Vagina (tissue), 2 donors: ENCODE measurements around the gene CPNE1. TPM values are rescaled to one million over a fixed set of nuclear protein-coding genes. Genes with fewer than 3 reads are reported as not detected.
"Not testable (repeated sequence)": the region's sequence is repeated elsewhere in the genome, so short reads cannot be mapped to it uniquely, and the experiment has no call there.

ENCODE experiments used
- DNase-seq, 2 donors: peaks; one replicate each; pipeline ENCODE4 v3.0.0-alpha.2; 2017; ENCODE audit errors: extremely low spot score in 2 of 2
- H3K27ac ChIP-seq: fragments of 200-600 bp; sonication (generic); one replicate; pipeline ENCODE4 v1.5.1; 2019
- H3K27me3 ChIP-seq: fragments of 200-600 bp; sonication (generic); one replicate; pipeline ENCODE4 v1.5.1; 2019
- H3K36me3 ChIP-seq, 2 donors: fragments of 200-600 bp; sonication (generic); one replicate each; pipeline ENCODE4 v1.5.1; 2017 to 2019
- H3K4me1 ChIP-seq: fragments of 200-600 bp; sonication (generic); one replicate; pipeline ENCODE4 v1.5.1; 2019
- H3K4me3 ChIP-seq, 2 donors: fragments of 200-600 bp; sonication (generic); 1 replicate in 1 of 2; 2 replicates in 1 of 2; pipeline ENCODE4 v1.5.1; 2016 to 2019
- H3K9me3 ChIP-seq: fragments of 200-600 bp; sonication (generic); one replicate; pipeline ENCODE4 v1.5.1; 2019
- POLR2A ChIP-seq, 2 donors: fragments of 450-650 bp; IDR thresholded peaks; one replicate each; pipeline ENCODE4 v1.6.1; 2017; ENCODE audit warnings: antibody characterized with exemption in 2 of 2, mild to moderate bottlenecking in 2 of 2, moderate library complexity in 2 of 2
- POLR2AphosphoS5 ChIP-seq, 2 donors: sonication (generic); formaldehyde crosslinking; IDR thresholded peaks; one replicate each; pipeline ENCODE4 v1.9.0; 2017; ENCODE audit warnings: antibody characterized with exemption in 2 of 2, mild to moderate bottlenecking in 2 of 2, low read depth in 1 of 2; ENCODE audit not compliant: insufficient read depth in 1 of 2
- intact Hi-C: fragments of 100-400 bp; cut with DNase I; formaldehyde crosslinking; loops from one replicate; pipeline ENCODE4 v1.15.1; 2023
- total RNA-seq: library from RNA; depleted of rRNA; stranded (reverse); fragments of >200 nt; gene quantifications from one replicate; pipeline ENCODE4 v1.2.3, GENCODE V29; 2016
- TF ChIP-seq, protein P1 (sequence below), 3 experiments: fragments of 450-650 bp in 2 of 3; fragments of 200-600 bp in 1 of 3; sonication (generic) in 1 of 3; IDR thresholded peaks; one replicate each; pipeline ENCODE4 v1.5.1; 2017 to 2019; ENCODE audit warnings: antibody characterized with exemption in 3 of 3, mild to moderate bottlenecking in 2 of 3, moderate library complexity in 2 of 3

The CPNE1 gene
- total RNA-seq, 1 donor from 2014 or later, result 149 TPM

DNA sequence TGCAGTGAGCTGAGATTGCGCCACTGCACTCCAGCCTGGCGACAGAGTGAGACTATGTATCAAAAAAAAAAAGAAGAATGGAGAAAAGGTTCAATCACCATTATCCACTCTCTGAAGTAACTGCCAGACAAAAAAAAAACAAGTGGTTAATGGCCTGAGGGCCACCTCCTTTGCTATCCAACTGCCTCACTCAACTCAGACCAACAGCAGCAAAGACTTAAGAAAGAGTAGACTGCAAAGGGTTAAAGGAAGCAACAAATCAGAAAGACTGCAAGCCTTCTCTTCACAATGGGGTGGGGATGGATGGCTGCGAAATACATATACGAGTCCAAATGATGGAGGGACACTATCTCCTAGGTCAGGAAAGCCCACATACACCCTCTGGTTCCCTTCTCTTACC, 31.3 kb upstream of the CPNE1 start:
- intact Hi-C loops, result no loop called here
- Histone ChIP-seq H3K9me3 (no peaks in the 10 kb centered on the region), H3K27ac (no peak overlapping the region), H3K36me3 (peaks cover 0 to 36% of the 10 kb centered on the region in 2 donors), H3K27me3 (no peaks in the 10 kb centered on the region), H3K4me1 (peaks cover 24% of the 10 kb centered on the region), H3K4me3 (no peak overlapping the region)
- TF ChIP-seq POLR2A (IDR thresholded peaks at IDR 0.05) (no peak), POLR2AphosphoS5 (IDR thresholded peaks at IDR 0.05; ENCODE audit: insufficient read depth in 1 of 2, low read depth in 1 of 2) (no peak)
- TF ChIP-seq, protein P1, sequence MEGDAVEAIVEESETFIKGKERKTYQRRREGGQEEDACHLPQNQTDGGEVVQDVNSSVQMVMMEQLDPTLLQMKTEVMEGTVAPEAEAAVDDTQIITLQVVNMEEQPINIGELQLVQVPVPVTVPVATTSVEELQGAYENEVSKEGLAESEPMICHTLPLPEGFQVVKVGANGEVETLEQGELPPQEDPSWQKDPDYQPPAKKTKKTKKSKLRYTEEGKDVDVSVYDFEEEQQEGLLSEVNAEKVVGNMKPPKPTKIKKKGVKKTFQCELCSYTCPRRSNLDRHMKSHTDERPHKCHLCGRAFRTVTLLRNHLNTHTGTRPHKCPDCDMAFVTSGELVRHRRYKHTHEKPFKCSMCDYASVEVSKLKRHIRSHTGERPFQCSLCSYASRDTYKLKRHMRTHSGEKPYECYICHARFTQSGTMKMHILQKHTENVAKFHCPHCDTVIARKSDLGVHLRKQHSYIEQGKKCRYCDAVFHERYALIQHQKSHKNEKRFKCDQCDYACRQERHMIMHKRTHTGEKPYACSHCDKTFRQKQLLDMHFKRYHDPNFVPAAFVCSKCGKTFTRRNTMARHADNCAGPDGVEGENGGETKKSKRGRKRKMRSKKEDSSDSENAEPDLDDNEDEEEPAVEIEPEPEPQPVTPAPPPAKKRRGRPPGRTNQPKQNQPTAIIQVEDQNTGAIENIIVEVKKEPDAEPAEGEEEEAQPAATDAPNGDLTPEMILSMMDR (IDR thresholded peaks at IDR 0.05), result no peak
- DNase-seq, result peak in 1 of 2 donors; percentile 64

DNA sequence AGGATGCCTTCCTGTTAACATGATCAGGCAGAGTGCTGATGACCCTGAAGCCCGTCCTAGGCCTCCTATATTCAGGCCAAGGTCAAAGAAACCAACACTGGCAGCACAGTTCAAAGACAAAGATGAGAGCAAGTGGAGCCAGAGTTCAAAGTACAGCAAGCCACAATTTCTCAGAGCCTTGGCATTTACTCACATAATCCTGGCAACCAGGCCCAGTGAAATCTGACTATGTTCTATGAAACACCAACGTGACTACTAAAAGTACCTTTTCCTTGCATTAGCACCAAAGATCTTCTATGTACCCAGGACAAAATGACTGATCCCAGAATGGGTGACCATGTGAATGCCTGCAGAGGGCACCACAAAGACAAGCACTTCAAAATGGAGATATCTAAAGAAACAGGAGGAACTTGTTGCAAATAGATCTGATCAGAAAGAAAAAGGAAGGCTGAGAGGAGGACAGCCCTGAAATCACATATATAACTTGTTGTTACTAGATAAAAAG, 30.6 kb upstream of the CPNE1 start:
- Histone ChIP-seq H3K4me1 (peaks cover 18% of the 10 kb centered on the region), H3K4me3 (no peak overlapping the region), H3K9me3 (no peaks in the 10 kb centered on the region), H3K27me3 (no peaks in the 10 kb centered on the region), H3K36me3 (peaks cover 0 to 32% of the 10 kb centered on the region in 2 donors), H3K27ac (no peak overlapping the region)
- TF ChIP-seq POLR2AphosphoS5 (IDR thresholded peaks at IDR 0.05; ENCODE audit: insufficient read depth in 1 of 2, low read depth in 1 of 2) (no peak), POLR2A (IDR thresholded peaks at IDR 0.05) (no peak)
- TF ChIP-seq, protein P1 (IDR thresholded peaks at IDR 0.05), result no peak
- peak in 1 of 2 donors; percentile 20 for DNase-seq
- intact Hi-C loops, result no loop called here

DNA sequence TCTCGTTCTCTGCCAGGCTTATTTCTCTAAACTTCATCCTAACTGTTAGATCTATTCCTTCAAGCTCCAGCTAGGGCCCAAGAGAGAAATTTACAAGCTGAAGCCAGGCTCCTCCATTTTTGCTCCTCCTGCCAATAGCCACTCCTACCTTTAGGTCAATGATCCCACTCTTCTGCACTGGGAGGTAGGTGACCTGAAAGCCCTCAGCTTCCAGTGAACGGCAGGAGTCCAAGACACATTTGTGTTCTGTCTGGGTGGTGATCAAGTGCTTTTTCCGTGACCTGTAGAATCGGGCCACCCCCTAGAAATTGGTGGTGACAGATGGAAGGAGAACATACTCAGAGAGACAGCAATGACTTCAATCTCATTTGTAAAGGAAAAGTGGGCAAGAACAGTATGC, 25.6 kb upstream of the CPNE1 start:
- no peak for DNase-seq
- H3K27me3 ChIP-seq, result no peaks in the 10 kb centered on the region
- intact Hi-C loops, result no loop called here
- H3K9me3 ChIP-seq, result no peaks in the 10 kb centered on the region
- H3K36me3 ChIP-seq, result peaks cover 0 to 65% of the 10 kb centered on the region in 2 donors
- H3K4me1 ChIP-seq, result no peaks in the 10 kb centered on the region
- TF ChIP-seq POLR2A (IDR thresholded peaks at IDR 0.05) (no peak), POLR2AphosphoS5 (IDR thresholded peaks at IDR 0.05; ENCODE audit: insufficient read depth in 1 of 2, low read depth in 1 of 2) (no peak)
- TF ChIP-seq, protein P1 (IDR thresholded peaks at IDR 0.05), result no peak
- no peak overlapping the region for H3K27ac ChIP-seq
- H3K4me3 ChIP-seq, result no peak overlapping the region

DNA sequence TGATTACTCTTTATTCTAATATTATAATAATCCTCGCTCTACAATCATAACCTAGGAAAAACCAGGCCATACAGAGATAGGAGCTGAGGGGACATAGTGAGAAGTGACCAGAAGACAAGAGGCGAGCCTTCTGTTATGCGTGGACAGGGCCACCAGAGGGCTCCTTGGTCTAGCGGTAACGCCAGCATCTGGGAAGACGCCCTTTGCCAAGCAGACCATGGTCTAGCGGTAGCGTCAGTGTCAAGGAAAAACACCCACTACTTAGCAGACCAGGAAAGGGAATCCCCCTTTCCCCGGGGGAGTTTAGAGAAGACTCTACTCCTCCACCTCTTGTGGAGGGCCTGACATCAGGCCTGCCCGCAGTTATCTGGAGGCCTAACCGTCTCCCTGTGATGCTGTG, 22.2 kb upstream of the CPNE1 start:
- H3K4me1 ChIP-seq, H3K27ac ChIP-seq, H3K9me3 ChIP-seq, H3K27me3 ChIP-seq, intact Hi-C loops, H3K4me3 ChIP-seq, DNase-seq: not testable (repeated sequence)
- H3K36me3 ChIP-seq, result peaks cover 0 to 54% of the 10 kb centered on the region in 2 donors

- intact Hi-C loops, H3K9me3 ChIP-seq, H3K27ac ChIP-seq, H3K4me3 ChIP-seq, DNase-seq, H3K4me1 ChIP-seq, H3K27me3 ChIP-seq: not testable (repeated sequence)
- H3K36me3 ChIP-seq, result peaks cover 0 to 51% of the 10 kb centered on the region in 2 donors
These were observed 20.7 kb upstream of the CPNE1 start for GRCh38 chr20:35685368-35685767.

- no peak for DNase-seq
- Histone ChIP-seq H3K4me1 (no peaks in the 10 kb centered on the region), H3K27me3 (no peaks in the 10 kb centered on the region), H3K4me3 (no peak overlapping the region), H3K9me3 (no peaks in the 10 kb centered on the region), H3K36me3 (peaks cover 0 to 22% of the 10 kb centered on the region in 2 donors), H3K27ac (no peak overlapping the region)
- no peak for TF ChIP-seq POLR2A (IDR thresholded peaks at IDR 0.05)
- TF ChIP-seq POLR2AphosphoS5 (IDR thresholded peaks at IDR 0.05; ENCODE audit: insufficient read depth in 1 of 2, low read depth in 1 of 2), result no peak
- TF ChIP-seq, protein P1 (IDR thresholded peaks at IDR 0.05), result no peak
- intact Hi-C loops, result no loop called here
These were observed 17.3 kb upstream of the CPNE1 start for GRCh38 chr20:35681960-35682359.
